ENCODE data around the gene SHMT2. TPM values are rescaled to one million over a fixed set of nuclear protein-coding genes. Genes with fewer than 3 reads are reported as not detected.

The SHMT2 gene
- polyA plus RNA-seq, 2 donors = 19.8 to 69.5 TPM

DNA sequence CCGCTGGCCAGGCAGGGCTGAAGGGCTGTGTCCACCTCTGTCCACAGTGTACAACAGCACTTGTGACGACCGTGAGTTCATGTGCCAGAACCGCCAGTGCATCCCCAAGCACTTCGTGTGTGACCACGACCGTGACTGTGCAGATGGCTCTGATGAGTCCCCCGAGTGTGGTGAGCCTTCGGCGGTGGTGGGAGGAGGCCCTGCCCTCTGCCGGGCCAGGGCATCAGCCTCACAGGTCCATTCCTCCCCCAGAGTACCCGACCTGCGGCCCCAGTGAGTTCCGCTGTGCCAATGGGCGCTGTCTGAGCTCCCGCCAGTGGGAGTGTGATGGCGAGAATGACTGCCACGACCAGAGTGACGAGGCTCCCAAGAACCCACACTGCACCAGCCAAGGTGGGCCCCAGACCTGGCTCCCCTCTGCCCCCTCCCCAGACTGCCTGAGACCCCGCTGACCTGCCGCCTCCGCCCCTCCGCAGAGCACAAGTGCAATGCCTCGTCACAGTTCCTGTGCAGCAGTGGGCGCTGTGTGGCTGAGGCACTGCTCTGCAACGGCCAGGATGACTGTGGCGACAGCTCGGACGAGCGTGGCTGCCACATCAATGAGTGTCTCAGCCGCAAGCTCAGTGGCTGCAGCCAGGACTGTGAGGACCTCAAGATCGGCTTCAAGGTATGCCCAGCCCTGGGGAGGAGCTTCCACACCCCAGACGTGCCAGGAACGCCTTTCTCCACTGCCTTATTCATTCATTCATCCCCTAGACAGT, 33.7 kb upstream of the SHMT2 start:
- Histone ChIP-seq H3K9me3 (ENCODE audit: control insufficient read depth in 2 of 2, insufficient read depth in 1 of 2, low read depth in 1 of 2, low read length in 1 of 2) (no peaks in the 10 kb centered on the region), H3K4me1 (ENCODE audit: control insufficient read depth in 2 of 2, insufficient read depth in 2 of 2, low read length in 1 of 2) (no peaks in the 10 kb centered on the region), H3K27me3 (ENCODE audit: control insufficient read depth in 1 of 2, insufficient read depth in 2 of 2, low read length in 2 of 2) (no peaks in the 10 kb centered on the region), H3K27ac (ENCODE audit: low read depth in 2 of 2, low read length in 1 of 2) (no peak overlapping the region), H3K36me3 (ENCODE audit: control insufficient read depth in 2 of 2, insufficient read depth in 2 of 2, low read length in 1 of 2) (peaks cover 41 to 95% of the 10 kb centered on the region in 2 donors), H3K4me3 (ENCODE audit: low read depth in 1 of 2, low read length in 2 of 2) (no peak overlapping the region)
- 82% methylated on average over 34 of the region's 34 CpGs for WGBS, 2 donors

DNA sequence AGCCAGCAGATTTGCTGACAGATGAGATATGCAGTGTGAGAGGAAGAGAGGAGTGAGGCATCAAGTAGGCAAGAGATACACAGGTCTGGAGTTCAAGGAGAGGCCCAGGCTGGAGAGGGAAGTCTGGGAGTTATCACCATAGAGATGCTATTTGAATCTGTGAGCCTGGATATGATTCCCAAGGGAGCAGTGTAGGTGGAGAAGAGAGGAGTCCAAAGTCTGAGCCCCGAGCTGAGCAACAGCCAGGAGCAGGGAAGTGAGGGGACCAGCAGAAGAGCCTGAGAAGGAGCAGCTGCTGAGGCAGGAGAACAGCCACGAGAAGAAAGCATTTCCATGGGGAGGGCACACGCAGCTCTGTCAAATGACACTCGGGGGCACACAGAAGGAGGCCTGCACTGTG, 33.1 kb upstream of the SHMT2 start:
- no peaks in the 10 kb centered on the region for H3K9me3 ChIP-seq (ENCODE audit: control insufficient read depth in 2 of 2, insufficient read depth in 1 of 2, low read depth in 1 of 2, low read length in 1 of 2)
- H3K4me1 ChIP-seq (ENCODE audit: control insufficient read depth in 2 of 2, insufficient read depth in 2 of 2, low read length in 1 of 2) = no peaks in the 10 kb centered on the region
- H3K4me3 ChIP-seq (ENCODE audit: low read depth in 1 of 2, low read length in 2 of 2) = no peak overlapping the region
- WGBS, 2 donors = 52 to 75% methylated on average over 4 of the region's 4 CpGs
- H3K36me3 ChIP-seq (ENCODE audit: control insufficient read depth in 2 of 2, insufficient read depth in 2 of 2, low read length in 1 of 2) = peaks cover 41 to 95% of the 10 kb centered on the region in 2 donors
- H3K27ac ChIP-seq (ENCODE audit: low read depth in 2 of 2, low read length in 1 of 2) = no peak overlapping the region
- H3K27me3 ChIP-seq (ENCODE audit: control insufficient read depth in 1 of 2, insufficient read depth in 2 of 2, low read length in 2 of 2) = no peaks in the 10 kb centered on the region

DNA sequence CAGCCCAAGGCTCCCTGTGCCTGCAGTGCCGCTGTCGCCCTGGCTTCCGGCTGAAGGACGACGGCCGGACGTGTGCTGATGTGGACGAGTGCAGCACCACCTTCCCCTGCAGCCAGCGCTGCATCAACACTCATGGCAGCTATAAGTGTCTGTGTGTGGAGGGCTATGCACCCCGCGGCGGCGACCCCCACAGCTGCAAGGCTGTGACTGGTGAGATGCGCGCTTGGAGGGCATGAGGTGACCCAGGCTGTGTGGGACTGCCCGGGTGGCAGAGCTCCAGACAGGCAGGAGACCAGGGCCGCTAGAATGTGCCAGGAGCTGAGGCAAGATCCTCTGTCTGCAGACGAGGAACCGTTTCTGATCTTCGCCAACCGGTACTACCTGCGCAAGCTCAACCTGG, 32.6 kb upstream of the SHMT2 start:
- Histone ChIP-seq H3K36me3 (ENCODE audit: control insufficient read depth in 2 of 2, insufficient read depth in 2 of 2, low read length in 1 of 2) (peaks cover 41 to 95% of the 10 kb centered on the region in 2 donors), H3K4me3 (ENCODE audit: low read depth in 1 of 2, low read length in 2 of 2) (no peak overlapping the region), H3K27ac (ENCODE audit: low read depth in 2 of 2, low read length in 1 of 2) (no peak overlapping the region), H3K27me3 (ENCODE audit: control insufficient read depth in 1 of 2, insufficient read depth in 2 of 2, low read length in 2 of 2) (no peaks in the 10 kb centered on the region), H3K4me1 (ENCODE audit: control insufficient read depth in 2 of 2, insufficient read depth in 2 of 2, low read length in 1 of 2) (no peaks in the 10 kb centered on the region), H3K9me3 (ENCODE audit: control insufficient read depth in 2 of 2, insufficient read depth in 1 of 2, low read depth in 1 of 2, low read length in 1 of 2) (no peaks in the 10 kb centered on the region)
- 87 to 92% methylated on average over 22 of the region's 22 CpGs for WGBS, 2 donors

GRCh38 chr12:57198329-57198728, 31.2 kb upstream of the SHMT2 start:
- Histone ChIP-seq H3K36me3 (ENCODE audit: control insufficient read depth in 2 of 2, insufficient read depth in 2 of 2, low read length in 1 of 2) (peaks cover 36 to 95% of the 10 kb centered on the region in 2 donors), H3K4me3 (ENCODE audit: low read depth in 1 of 2, low read length in 2 of 2) (no peak overlapping the region), H3K4me1 (ENCODE audit: control insufficient read depth in 2 of 2, insufficient read depth in 2 of 2, low read length in 1 of 2) (no peaks in the 10 kb centered on the region), H3K27me3 (ENCODE audit: control insufficient read depth in 1 of 2, insufficient read depth in 2 of 2, low read length in 2 of 2) (no peaks in the 10 kb centered on the region), H3K9me3 (ENCODE audit: control insufficient read depth in 2 of 2, insufficient read depth in 1 of 2, low read depth in 1 of 2, low read length in 1 of 2) (peaks cover 0 to 1% of the 10 kb centered on the region in 2 donors), H3K27ac (ENCODE audit: low read depth in 2 of 2, low read length in 1 of 2) (no peak overlapping the region)
- WGBS, 2 donors = 94% methylated on average over 17 of the region's 17 CpGs

DNA sequence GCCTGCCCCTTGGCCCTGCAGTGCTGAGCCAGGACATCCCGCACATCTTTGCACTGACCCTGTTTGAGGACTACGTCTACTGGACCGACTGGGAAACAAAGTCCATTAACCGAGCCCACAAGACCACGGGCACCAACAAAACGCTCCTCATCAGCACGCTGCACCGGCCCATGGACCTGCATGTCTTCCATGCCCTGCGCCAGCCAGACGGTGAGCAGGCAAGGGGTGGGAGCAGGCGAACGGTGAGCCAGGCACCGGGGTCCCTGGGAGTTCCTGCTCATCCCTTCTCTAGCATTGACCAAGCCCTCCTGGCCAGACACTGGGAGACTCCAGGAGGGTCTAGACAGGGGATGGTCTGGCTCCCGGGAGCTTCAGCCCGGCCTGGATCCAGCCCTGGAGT, 30.3 kb upstream of the SHMT2 start:
- Histone ChIP-seq H3K36me3 (ENCODE audit: control insufficient read depth in 2 of 2, insufficient read depth in 2 of 2, low read length in 1 of 2) (peaks cover 29 to 95% of the 10 kb centered on the region in 2 donors), H3K4me3 (ENCODE audit: low read depth in 1 of 2, low read length in 2 of 2) (no peak overlapping the region), H3K4me1 (ENCODE audit: control insufficient read depth in 2 of 2, insufficient read depth in 2 of 2, low read length in 1 of 2) (no peaks in the 10 kb centered on the region), H3K27ac (ENCODE audit: low read depth in 2 of 2, low read length in 1 of 2) (no peak overlapping the region), H3K9me3 (ENCODE audit: control insufficient read depth in 2 of 2, insufficient read depth in 1 of 2, low read depth in 1 of 2, low read length in 1 of 2) (peaks cover 0 to 2% of the 10 kb centered on the region in 2 donors), H3K27me3 (ENCODE audit: control insufficient read depth in 1 of 2, insufficient read depth in 2 of 2, low read length in 2 of 2) (no peaks in the 10 kb centered on the region)
- WGBS, 2 donors = 84 to 88% methylated on average over 15 of the region's 15 CpGs

GRCh38 chr12:57200497-57200896, 29.0 kb upstream of the SHMT2 start:
- Histone ChIP-seq H3K4me3 (ENCODE audit: low read depth in 1 of 2, low read length in 2 of 2) (no peak overlapping the region), H3K4me1 (ENCODE audit: control insufficient read depth in 2 of 2, insufficient read depth in 2 of 2, low read length in 1 of 2) (no peaks in the 10 kb centered on the region), H3K36me3 (ENCODE audit: control insufficient read depth in 2 of 2, insufficient read depth in 2 of 2, low read length in 1 of 2) (peaks cover 19 to 95% of the 10 kb centered on the region in 2 donors), H3K27me3 (ENCODE audit: control insufficient read depth in 1 of 2, insufficient read depth in 2 of 2, low read length in 2 of 2) (no peaks in the 10 kb centered on the region), H3K27ac (ENCODE audit: low read depth in 2 of 2, low read length in 1 of 2) (no peak overlapping the region), H3K9me3 (ENCODE audit: control insufficient read depth in 2 of 2, insufficient read depth in 1 of 2, low read depth in 1 of 2, low read length in 1 of 2) (peaks cover 0 to 2% of the 10 kb centered on the region in 2 donors)
- WGBS, 2 donors = 90 to 91% methylated on average over 15 of the region's 15 CpGs

DNA sequence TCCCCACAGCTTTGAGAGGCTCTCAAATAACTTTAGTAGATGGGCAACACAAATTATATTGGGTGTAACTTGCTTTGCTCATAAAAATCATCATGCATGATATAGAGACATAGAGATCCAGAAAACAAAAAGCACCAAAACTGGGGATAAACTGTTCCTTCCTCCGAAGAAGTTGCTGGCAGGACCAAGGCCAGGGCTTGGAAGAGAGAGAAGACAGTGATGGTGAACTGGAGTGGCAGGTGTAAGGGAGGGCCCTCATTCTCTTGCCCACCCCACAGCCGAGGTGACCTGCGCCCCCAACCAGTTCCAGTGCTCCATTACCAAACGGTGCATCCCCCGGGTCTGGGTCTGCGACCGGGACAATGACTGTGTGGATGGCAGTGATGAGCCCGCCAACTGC, 28.3 kb upstream of the SHMT2 start:
- Histone ChIP-seq H3K4me1 (ENCODE audit: control insufficient read depth in 2 of 2, insufficient read depth in 2 of 2, low read length in 1 of 2) (no peaks in the 10 kb centered on the region), H3K9me3 (ENCODE audit: control insufficient read depth in 2 of 2, insufficient read depth in 1 of 2, low read depth in 1 of 2, low read length in 1 of 2) (peaks cover 0 to 2% of the 10 kb centered on the region in 2 donors), H3K27me3 (ENCODE audit: control insufficient read depth in 1 of 2, insufficient read depth in 2 of 2, low read length in 2 of 2) (no peaks in the 10 kb centered on the region), H3K4me3 (ENCODE audit: low read depth in 1 of 2, low read length in 2 of 2) (no peak overlapping the region), H3K27ac (ENCODE audit: low read depth in 2 of 2, low read length in 1 of 2) (no peak overlapping the region), H3K36me3 (ENCODE audit: control insufficient read depth in 2 of 2, insufficient read depth in 2 of 2, low read length in 1 of 2) (peaks cover 17 to 95% of the 10 kb centered on the region in 2 donors)
- 77 to 87% methylated on average over 8 of the region's 8 CpGs for WGBS, 2 donors

DNA sequence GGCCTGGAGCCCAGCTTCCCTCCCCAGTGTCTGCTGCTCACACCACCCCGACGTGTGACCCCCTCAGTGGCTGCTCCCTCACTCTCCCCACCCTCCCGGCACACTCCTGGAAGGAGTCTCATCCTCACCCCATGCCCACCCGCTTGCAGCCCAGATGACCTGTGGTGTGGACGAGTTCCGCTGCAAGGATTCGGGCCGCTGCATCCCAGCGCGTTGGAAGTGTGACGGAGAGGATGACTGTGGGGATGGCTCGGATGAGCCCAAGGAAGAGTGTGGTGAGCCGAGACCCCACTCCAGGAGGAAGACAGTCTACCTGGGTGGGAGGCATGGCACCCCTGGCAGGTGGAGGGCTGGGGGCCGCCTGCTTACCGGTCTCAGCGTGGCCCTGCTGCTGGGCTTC, 27.9 kb upstream of the SHMT2 start:
- Histone ChIP-seq H3K9me3 (ENCODE audit: control insufficient read depth in 2 of 2, insufficient read depth in 1 of 2, low read depth in 1 of 2, low read length in 1 of 2) (peaks cover 0 to 2% of the 10 kb centered on the region in 2 donors), H3K4me1 (ENCODE audit: control insufficient read depth in 2 of 2, insufficient read depth in 2 of 2, low read length in 1 of 2) (no peaks in the 10 kb centered on the region), H3K4me3 (ENCODE audit: low read depth in 1 of 2, low read length in 2 of 2) (no peak overlapping the region), H3K27me3 (ENCODE audit: control insufficient read depth in 1 of 2, insufficient read depth in 2 of 2, low read length in 2 of 2) (no peaks in the 10 kb centered on the region), H3K27ac (ENCODE audit: low read depth in 2 of 2, low read length in 1 of 2) (no peak overlapping the region), H3K36me3 (ENCODE audit: control insufficient read depth in 2 of 2, insufficient read depth in 2 of 2, low read length in 1 of 2) (peaks cover 15 to 95% of the 10 kb centered on the region in 2 donors)
- 87 to 88% methylated on average over 16 of the region's 16 CpGs for WGBS, 2 donors

DNA sequence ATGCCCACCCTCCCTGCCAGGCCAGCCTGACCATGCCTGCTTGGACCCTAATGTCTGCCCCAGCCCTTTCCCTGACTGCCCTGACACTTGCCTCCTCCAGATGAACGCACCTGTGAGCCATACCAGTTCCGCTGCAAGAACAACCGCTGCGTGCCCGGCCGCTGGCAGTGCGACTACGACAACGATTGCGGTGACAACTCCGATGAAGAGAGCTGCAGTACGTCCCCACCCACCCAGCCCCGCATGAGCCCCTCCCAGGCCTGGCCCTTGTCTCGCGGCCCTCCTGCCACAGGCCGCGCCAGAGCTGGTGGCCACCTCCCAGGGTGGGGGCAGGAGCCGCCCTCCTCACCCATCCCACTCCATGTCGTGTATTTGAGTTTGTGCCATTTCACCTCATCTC, 27.2 kb upstream of the SHMT2 start:
- H3K27me3 ChIP-seq (ENCODE audit: control insufficient read depth in 1 of 2, insufficient read depth in 2 of 2, low read length in 2 of 2) = no peaks in the 10 kb centered on the region
- peaks cover 11 to 89% of the 10 kb centered on the region in 2 donors for H3K36me3 ChIP-seq (ENCODE audit: control insufficient read depth in 2 of 2, insufficient read depth in 2 of 2, low read length in 1 of 2)
- no peak overlapping the region for H3K4me3 ChIP-seq (ENCODE audit: low read depth in 1 of 2, low read length in 2 of 2)
- WGBS, 2 donors = 89 to 91% methylated on average over 19 of the region's 19 CpGs
- no peak overlapping the region for H3K27ac ChIP-seq (ENCODE audit: low read depth in 2 of 2, low read length in 1 of 2)
- H3K9me3 ChIP-seq (ENCODE audit: control insufficient read depth in 2 of 2, insufficient read depth in 1 of 2, low read depth in 1 of 2, low read length in 1 of 2) = peaks cover 0 to 2% of the 10 kb centered on the region in 2 donors
- H3K4me1 ChIP-seq (ENCODE audit: control insufficient read depth in 2 of 2, insufficient read depth in 2 of 2, low read length in 1 of 2) = no peaks in the 10 kb centered on the region

DNA sequence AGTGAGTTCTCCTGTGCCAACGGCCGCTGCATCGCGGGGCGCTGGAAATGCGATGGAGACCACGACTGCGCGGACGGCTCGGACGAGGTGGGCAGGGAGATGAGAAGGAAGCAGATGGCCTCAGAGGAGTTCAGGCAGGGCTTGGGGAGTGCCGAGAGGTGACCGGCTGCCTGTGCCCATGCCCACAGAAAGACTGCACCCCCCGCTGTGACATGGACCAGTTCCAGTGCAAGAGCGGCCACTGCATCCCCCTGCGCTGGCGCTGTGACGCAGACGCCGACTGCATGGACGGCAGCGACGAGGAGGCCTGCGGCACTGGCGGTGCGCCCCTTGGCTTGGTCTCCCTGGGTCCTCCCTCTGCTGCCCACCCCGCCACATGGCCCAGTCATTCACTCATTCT, 26.3 kb upstream of the SHMT2 start:
- peaks cover 4 to 88% of the 10 kb centered on the region in 2 donors for H3K36me3 ChIP-seq (ENCODE audit: control insufficient read depth in 2 of 2, insufficient read depth in 2 of 2, low read length in 1 of 2)
- WGBS, 2 donors = 93 to 95% methylated on average over 28 of the region's 28 CpGs

More for the DNA sequence above, 26.3 kb upstream of the SHMT2 start:
- no peak overlapping the region for H3K4me3 ChIP-seq (ENCODE audit: low read depth in 1 of 2, low read length in 2 of 2)
- no peaks in the 10 kb centered on the region for H3K4me1 ChIP-seq (ENCODE audit: control insufficient read depth in 2 of 2, insufficient read depth in 2 of 2, low read length in 1 of 2)
- peaks cover 0 to 2% of the 10 kb centered on the region in 2 donors for H3K9me3 ChIP-seq (ENCODE audit: control insufficient read depth in 2 of 2, insufficient read depth in 1 of 2, low read depth in 1 of 2, low read length in 1 of 2)
- H3K27ac ChIP-seq (ENCODE audit: low read depth in 2 of 2, low read length in 1 of 2) = no peak overlapping the region
- H3K27me3 ChIP-seq (ENCODE audit: control insufficient read depth in 1 of 2, insufficient read depth in 2 of 2, low read length in 2 of 2) = no peaks in the 10 kb centered on the region
